Adrenal gland (tissue), 5 donors: ENCODE data around the gene THRB.

Experiments
- POLR2A ChIP-seq, 2 donors: fragments of 450-650 bp; IDR thresholded peaks; one replicate each; pipeline ENCODE4 v1.6.1; 2017; ENCODE audit warnings: antibody characterized with exemption in 2 of 2, mild to moderate bottlenecking in 2 of 2, moderate library complexity in 1 of 2
- TF ChIP-seq, protein P1 (sequence below), 6 experiments: fragments of 450-650 bp in 4 of 6; fragments of 200-600 bp in 2 of 6; sonication (generic) in 1 of 6; IDR thresholded peaks; 1 replicate in 5 of 6; 2 replicates in 1 of 6; pipeline versions ENCODE4 v1.5.1 to v1.8.0; 2016 to 2021; ENCODE audit warnings: antibody characterized with exemption in 6 of 6, mild to moderate bottlenecking in 2 of 6, moderate library complexity in 1 of 6
- donor health status: DM: no; HTN: no; CAD: no.

DNA sequence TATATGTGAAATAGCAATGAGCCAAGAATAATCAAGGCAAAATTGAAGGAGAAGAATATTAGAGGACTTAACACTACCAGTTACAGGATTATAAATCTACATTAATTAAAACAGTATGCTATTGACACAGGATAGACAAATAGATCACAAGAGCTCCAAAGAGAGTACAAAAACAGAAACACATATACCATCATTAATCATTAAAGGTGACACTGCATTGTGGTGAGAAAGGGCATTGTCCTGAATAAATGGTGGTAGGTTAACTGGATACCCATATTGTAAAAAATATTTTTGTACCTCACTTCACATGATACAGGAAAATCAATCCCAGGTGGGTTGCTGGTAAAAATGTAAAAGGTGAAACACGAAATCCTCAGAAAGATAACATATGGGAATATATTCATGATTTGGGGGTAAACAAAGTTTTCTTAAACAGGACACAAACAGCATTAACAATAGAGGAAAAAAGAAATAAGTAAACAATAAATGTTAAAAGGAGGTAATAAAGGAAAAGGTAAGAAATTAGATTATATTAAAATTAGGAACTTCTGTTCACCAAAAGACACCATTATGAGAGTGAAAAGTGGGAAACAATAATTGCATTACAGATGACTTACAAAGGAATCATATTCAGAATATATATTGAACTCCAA lies 145.2 kb downstream of the THRB start:
- TF ChIP-seq, protein P1, sequence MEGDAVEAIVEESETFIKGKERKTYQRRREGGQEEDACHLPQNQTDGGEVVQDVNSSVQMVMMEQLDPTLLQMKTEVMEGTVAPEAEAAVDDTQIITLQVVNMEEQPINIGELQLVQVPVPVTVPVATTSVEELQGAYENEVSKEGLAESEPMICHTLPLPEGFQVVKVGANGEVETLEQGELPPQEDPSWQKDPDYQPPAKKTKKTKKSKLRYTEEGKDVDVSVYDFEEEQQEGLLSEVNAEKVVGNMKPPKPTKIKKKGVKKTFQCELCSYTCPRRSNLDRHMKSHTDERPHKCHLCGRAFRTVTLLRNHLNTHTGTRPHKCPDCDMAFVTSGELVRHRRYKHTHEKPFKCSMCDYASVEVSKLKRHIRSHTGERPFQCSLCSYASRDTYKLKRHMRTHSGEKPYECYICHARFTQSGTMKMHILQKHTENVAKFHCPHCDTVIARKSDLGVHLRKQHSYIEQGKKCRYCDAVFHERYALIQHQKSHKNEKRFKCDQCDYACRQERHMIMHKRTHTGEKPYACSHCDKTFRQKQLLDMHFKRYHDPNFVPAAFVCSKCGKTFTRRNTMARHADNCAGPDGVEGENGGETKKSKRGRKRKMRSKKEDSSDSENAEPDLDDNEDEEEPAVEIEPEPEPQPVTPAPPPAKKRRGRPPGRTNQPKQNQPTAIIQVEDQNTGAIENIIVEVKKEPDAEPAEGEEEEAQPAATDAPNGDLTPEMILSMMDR (IDR thresholded peaks at IDR 0.05), result no peak
- no peak for TF ChIP-seq POLR2A (IDR thresholded peaks at IDR 0.05)
